ENCODE results near the gene CDK5RAP1.

CDK5RAP1 gene

GRCh38 chr20:33312583-33312982 lies 88.7 kb downstream of the CDK5RAP1 start:
- Histone ChIP-seq H3K27ac (ENCODE audit: low read depth, low read length, severe bottlenecking) (no peak overlapping the region), H3K36me3 (ENCODE audit: control insufficient read depth, insufficient read depth, low read length) (no peaks in the 10 kb centered on the region), H3K9me3 (ENCODE audit: control insufficient read depth, low read length) (no peaks in the 10 kb centered on the region), H3K4me1 (ENCODE audit: control insufficient read depth, insufficient read depth, low read length, poor library complexity, severe bottlenecking) (no peaks in the 10 kb centered on the region), H3K4me3 (ENCODE audit: extremely low read depth, insufficient read depth, low read length, poor library complexity, severe bottlenecking) (no peak overlapping the region)
- 95 to 97% methylated on average over 8 to 9 of the region's 11 CpGs for WGBS, 2 experiments (ENCODE audit: insufficient coverage in 2 of 2)

GRCh38 chr20:33311996-33312395 lies 89.3 kb downstream of the CDK5RAP1 start:
- Histone ChIP-seq H3K9me3 (ENCODE audit: control insufficient read depth, low read length) (no peaks in the 10 kb centered on the region), H3K4me1 (ENCODE audit: control insufficient read depth, insufficient read depth, low read length, poor library complexity, severe bottlenecking) (no peaks in the 10 kb centered on the region), H3K4me3 (ENCODE audit: extremely low read depth, insufficient read depth, low read length, poor library complexity, severe bottlenecking) (no peak overlapping the region), H3K27ac (ENCODE audit: low read depth, low read length, severe bottlenecking) (no peak overlapping the region), H3K36me3 (ENCODE audit: control insufficient read depth, insufficient read depth, low read length) (no peaks in the 10 kb centered on the region)
- WGBS, 2 experiments (ENCODE audit: insufficient coverage in 2 of 2): 67 to 92% methylated on average over 1 to 2 of the region's 4 CpGs

- 85 to 100% methylated on average over 3 to 6 of the region's 8 CpGs for WGBS, 2 experiments (ENCODE audit: insufficient coverage in 2 of 2)
- H3K4me3 ChIP-seq (ENCODE audit: extremely low read depth, insufficient read depth, low read length, poor library complexity, severe bottlenecking): no peak overlapping the region
- no peak overlapping the region for H3K27ac ChIP-seq (ENCODE audit: low read depth, low read length, severe bottlenecking)
- no peaks in the 10 kb centered on the region for H3K36me3 ChIP-seq (ENCODE audit: control insufficient read depth, insufficient read depth, low read length)
- no peaks in the 10 kb centered on the region for H3K9me3 ChIP-seq (ENCODE audit: control insufficient read depth, low read length)
- no peaks in the 10 kb centered on the region for H3K4me1 ChIP-seq (ENCODE audit: control insufficient read depth, insufficient read depth, low read length, poor library complexity, severe bottlenecking)
Measured at GRCh38 chr20:33311011-33311410, 90.3 kb downstream of the CDK5RAP1 start.

- WGBS, 2 experiments (ENCODE audit: insufficient coverage in 2 of 2): 79 to 80% methylated on average over 5 to 6 of the region's 6 CpGs
- H3K9me3 ChIP-seq (ENCODE audit: control insufficient read depth, low read length): no peaks in the 10 kb centered on the region
- no peak overlapping the region for H3K27ac ChIP-seq (ENCODE audit: low read depth, low read length, severe bottlenecking)
- H3K4me3 ChIP-seq (ENCODE audit: extremely low read depth, insufficient read depth, low read length, poor library complexity, severe bottlenecking): no peak overlapping the region
- no peaks in the 10 kb centered on the region for H3K4me1 ChIP-seq (ENCODE audit: control insufficient read depth, insufficient read depth, low read length, poor library complexity, severe bottlenecking)
- H3K36me3 ChIP-seq (ENCODE audit: control insufficient read depth, insufficient read depth, low read length): no peaks in the 10 kb centered on the region
Measured at GRCh38 chr20:33310327-33310899, 90.9 kb downstream of the CDK5RAP1 start.

GRCh38 chr20:33309631-33310030 lies 91.7 kb downstream of the CDK5RAP1 start:
- Histone ChIP-seq H3K9me3 (ENCODE audit: control insufficient read depth, low read length) (no peaks in the 10 kb centered on the region), H3K27ac (ENCODE audit: low read depth, low read length, severe bottlenecking) (no peak overlapping the region), H3K4me1 (ENCODE audit: control insufficient read depth, insufficient read depth, low read length, poor library complexity, severe bottlenecking) (no peaks in the 10 kb centered on the region), H3K36me3 (ENCODE audit: control insufficient read depth, insufficient read depth, low read length) (no peaks in the 10 kb centered on the region), H3K4me3 (ENCODE audit: extremely low read depth, insufficient read depth, low read length, poor library complexity, severe bottlenecking) (no peak overlapping the region)
- 71 to 89% methylated on average over 2 of the region's 2 CpGs for WGBS, 2 experiments (ENCODE audit: insufficient coverage in 2 of 2)
